B cell (primary cell): ENCODE measurements around the gene CCDC30.

Experiments used
- CTCF ChIP-seq: fragments of 200-600 bp; IDR thresholded peaks from one replicate; pipeline ENCODE4 v1.8.0; 2022; ENCODE audit warnings: antibody characterized with exemption, mild to moderate bottlenecking
- EZH2 ChIP-seq: IDR thresholded peaks from 2 replicates; pipeline ENCODE4 v1.6.1; 2012; ENCODE audit warnings: borderline replicate concordance, low read depth, mild to moderate bottlenecking, moderate library complexity, low read length; ENCODE audit not compliant: insufficient read depth, poor library complexity, severe bottlenecking

GRCh38 chr1:42469727-42470126, 6.6 kb downstream of the CCDC30 start:
- no peak for TF ChIP-seq CTCF
- TF ChIP-seq EZH2 = no peak
